Fibroblast of lung (primary cell): ENCODE results near the gene CCM2. TPM values are rescaled to one million over a fixed set of nuclear protein-coding genes. Genes with fewer than 3 reads are reported as not detected.

ENCODE experiments used
- DNase-seq, 2 donors: peaks; one replicate each; pipeline versions ENCODE4 v3.0.0 to v3.0.0-alpha.2; 2010; ENCODE audit warnings: low read depth in 2 of 2
- H2AFZ ChIP-seq: 2 replicates; pipeline ENCODE4 v1.5.1; 2012; ENCODE audit warnings: low read length, control low read depth, inconsistent platforms
- H3K27ac ChIP-seq: 2 replicates; pipeline ENCODE4 v1.5.1; 2011; ENCODE audit warnings: low read length, control low read depth; ENCODE audit not compliant: insufficient read depth
- H3K27me3 ChIP-seq: 2 replicates; pipeline ENCODE4 v1.5.1; 2011; ENCODE audit warnings: mild to moderate bottlenecking, low read length; ENCODE audit not compliant: control insufficient read depth, insufficient read depth
- H3K36me3 ChIP-seq: 2 replicates; pipeline ENCODE4 v1.5.1; 2011; ENCODE audit warnings: low read length; ENCODE audit not compliant: control insufficient read depth, insufficient read depth
- H3K4me1 ChIP-seq: 2 replicates; pipeline ENCODE4 v1.5.1; 2011; ENCODE audit warnings: low read length; ENCODE audit not compliant: control insufficient read depth, insufficient read depth; ENCODE audit errors: extremely low read depth
- H3K4me2 ChIP-seq: 2 replicates; pipeline ENCODE4 v1.5.1; 2011; ENCODE audit warnings: low read length, control low read depth; ENCODE audit not compliant: insufficient read depth; ENCODE audit errors: extremely low read depth
- H3K4me3 ChIP-seq, 4 experiments: fragments of 200-600 bp in 1 of 4; sonication (generic) in 1 of 4; replicated peaks in 1 of 4; 2 replicates each; pipeline ENCODE4 v1.5.1; 2011 to 2016; ENCODE audit warnings: low read length in 4 of 4, low read depth in 3 of 4, mild to moderate bottlenecking in 3 of 4, control low read depth in 2 of 4, inconsistent platforms in 1 of 4, mixed read lengths in 1 of 4; ENCODE audit not compliant: insufficient read depth in 1 of 4; ENCODE audit errors: control extremely low read depth in 1 of 4
- H3K79me2 ChIP-seq: 2 replicates; pipeline ENCODE4 v1.5.1; 2012; ENCODE audit warnings: mild to moderate bottlenecking, low read length, inconsistent platforms; ENCODE audit not compliant: control insufficient read depth, insufficient read depth
- H3K9ac ChIP-seq: 2 replicates; pipeline ENCODE4 v1.5.1; 2011; ENCODE audit warnings: mild to moderate bottlenecking, low read length, control low read depth; ENCODE audit not compliant: insufficient read depth
- H3K9me3 ChIP-seq: 2 replicates; pipeline ENCODE4 v1.5.1; 2012; ENCODE audit warnings: low read depth, low read length; ENCODE audit not compliant: control insufficient read depth, insufficient read depth
- H4K20me1 ChIP-seq: 2 replicates; pipeline ENCODE4 v1.5.1; 2011; ENCODE audit warnings: low read length; ENCODE audit not compliant: control insufficient read depth, insufficient read depth; ENCODE audit errors: extremely low read depth
- CTCF ChIP-seq, 2 donors: IDR thresholded peaks in 1 of 2; conservative IDR thresholded peaks in 1 of 2; 1 replicate in 1 of 2; 2 replicates in 1 of 2; pipeline ENCODE4 v1.5.1; 2011 to 2012; ENCODE audit warnings: low read length in 2 of 2, control low read depth in 1 of 2, inconsistent platforms in 1 of 2, low read depth in 1 of 2, mild to moderate bottlenecking in 1 of 2
- EZH2 ChIP-seq: IDR thresholded peaks from 2 replicates; pipeline ENCODE4 v1.5.1; 2012; ENCODE audit warnings: low read length, control low read depth, mild to moderate bottlenecking; ENCODE audit errors: missing control alignments
- polyA plus RNA-seq, 2 donors: library from polyadenylated mRNA; depleted of rRNA in 1 of 2; stranded (reverse) in 1 of 2; unstranded in 1 of 2; fragments of >200 nt; gene quantifications; 2 replicates each; pipeline ENCODE4 v1.2.1, GENCODE V29; 2011 to 2012; ENCODE audit warnings: missing spikeins in 1 of 2
- total RNA-seq: library from RNA; depleted of rRNA; stranded (reverse); fragments of >200 nt; gene quantifications from 2 replicates; pipeline ENCODE4 v1.2.1, GENCODE V29; 2014

CCM2 gene
- total and polyA plus RNA-seq, 2 donors (not counting 1 experiment from before 2014, with no cell fraction given) = 27.8 to 52.4 TPM

GRCh38 chr7:45013465-45013967 is 13.5 kb downstream of the CCM2 start:
- Histone ChIP-seq H3K4me1 (no peaks in the 10 kb centered on the region), H3K27ac (no peak overlapping the region), H3K9ac (no peak overlapping the region), H2AFZ (no peak overlapping the region), H3K4me2 (no peak overlapping the region), H4K20me1 (no peaks in the 10 kb centered on the region), H3K9me3 (no peaks in the 10 kb centered on the region), H3K36me3 (peaks cover 2% of the 10 kb centered on the region), H3K4me3 (no peak overlapping the region), H3K27me3 (no peaks in the 10 kb centered on the region), H3K79me2 (peaks cover 14% of the 10 kb centered on the region)
- TF ChIP-seq CTCF (conservative IDR thresholded peaks at IDR 0.05 in 1 of 2, IDR thresholded peaks at IDR 0.05 in 1 of 2; ENCODE audit: low read depth in 1 of 2, low read length in 2 of 2) = no peak
- TF ChIP-seq EZH2 = no peak
- no peak for DNase-seq

- peaks cover 4% of the 10 kb centered on the region for H3K79me2 ChIP-seq
- H3K4me3 ChIP-seq = no peak overlapping the region
- no peaks in the 10 kb centered on the region for H4K20me1 ChIP-seq
- no peak for DNase-seq
- H3K9ac ChIP-seq = no peak overlapping the region
- H3K27me3 ChIP-seq = no peaks in the 10 kb centered on the region
- no peak overlapping the region for H2AFZ ChIP-seq
- H3K4me1 ChIP-seq = no peaks in the 10 kb centered on the region
- H3K27ac ChIP-seq = no peak overlapping the region
- H3K4me2 ChIP-seq = no peak overlapping the region
- TF ChIP-seq CTCF (conservative IDR thresholded peaks at IDR 0.05 in 1 of 2, IDR thresholded peaks at IDR 0.05 in 1 of 2; ENCODE audit: low read depth in 1 of 2, low read length in 2 of 2) (no peak), EZH2 (no peak)
- peaks cover 2% of the 10 kb centered on the region for H3K36me3 ChIP-seq
- no peaks in the 10 kb centered on the region for H3K9me3 ChIP-seq
Measured at GRCh38 chr7:45015313-45015712, 15.3 kb downstream of the CCM2 start.

GRCh38 chr7:45017253-45017652 is 17.3 kb downstream of the CCM2 start:
- Histone ChIP-seq H3K9me3 (no peaks in the 10 kb centered on the region), H3K27me3 (no peaks in the 10 kb centered on the region), H3K36me3 (peaks cover 2% of the 10 kb centered on the region), H3K27ac (no peak overlapping the region), H3K4me2 (no peak overlapping the region), H3K4me3 (no peak overlapping the region), H4K20me1 (no peaks in the 10 kb centered on the region), H3K4me1 (no peaks in the 10 kb centered on the region), H3K79me2 (peaks cover 7% of the 10 kb centered on the region), H2AFZ (no peak overlapping the region), H3K9ac (no peak overlapping the region)
- DNase-seq = no peak
- TF ChIP-seq CTCF (conservative IDR thresholded peaks at IDR 0.05 in 1 of 2, IDR thresholded peaks at IDR 0.05 in 1 of 2; ENCODE audit: low read depth in 1 of 2, low read length in 2 of 2) = no peak
- no peak for TF ChIP-seq EZH2
